ENCODE data around the gene METAP2. TPM values are rescaled to one million over a fixed set of nuclear protein-coding genes. Genes with fewer than 3 reads are reported as not detected.
A peak's percentile ranks its signal among the peaks of the same experiment; 100 is the strongest.

The METAP2 gene
- total and polyA plus RNA-seq, 2 experiments from 2014 or later, result 111 to 159 TPM

DNA sequence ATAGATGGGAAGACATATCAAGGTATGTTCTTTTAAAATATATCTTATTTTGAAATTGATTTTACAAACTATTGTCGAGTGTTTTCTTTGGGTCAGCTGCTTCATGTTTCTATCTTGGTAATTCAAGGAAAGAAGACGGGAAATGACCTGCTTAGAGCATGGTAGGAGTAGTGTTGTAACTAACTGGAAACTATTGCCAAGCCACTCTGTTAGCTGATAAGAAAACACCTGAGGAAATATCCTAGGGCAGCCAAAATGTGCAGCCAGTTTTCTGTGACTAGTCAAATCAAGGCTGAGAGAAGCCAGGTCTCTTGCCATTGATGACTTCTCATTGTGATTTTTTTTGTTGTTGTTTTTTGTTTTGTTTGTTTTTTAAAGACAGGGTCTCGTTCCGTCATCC, 30.2 kb downstream of the METAP2 start:
- Mint-ChIP-seq H3K36me3 (ENCODE audit: low read depth) (peaks cover 72% of the 10 kb centered on the region), H3K9me3 (no peaks in the 10 kb centered on the region)
- no peak for ATAC-seq

More for the DNA sequence above, 30.2 kb downstream of the METAP2 start:
- no peak for TF ChIP-seq ZNF331 (CRISPR knock-in tag; IDR thresholded peaks at IDR 0.05; ENCODE audit: low read depth)
- TF ChIP-seq, protein P1, sequence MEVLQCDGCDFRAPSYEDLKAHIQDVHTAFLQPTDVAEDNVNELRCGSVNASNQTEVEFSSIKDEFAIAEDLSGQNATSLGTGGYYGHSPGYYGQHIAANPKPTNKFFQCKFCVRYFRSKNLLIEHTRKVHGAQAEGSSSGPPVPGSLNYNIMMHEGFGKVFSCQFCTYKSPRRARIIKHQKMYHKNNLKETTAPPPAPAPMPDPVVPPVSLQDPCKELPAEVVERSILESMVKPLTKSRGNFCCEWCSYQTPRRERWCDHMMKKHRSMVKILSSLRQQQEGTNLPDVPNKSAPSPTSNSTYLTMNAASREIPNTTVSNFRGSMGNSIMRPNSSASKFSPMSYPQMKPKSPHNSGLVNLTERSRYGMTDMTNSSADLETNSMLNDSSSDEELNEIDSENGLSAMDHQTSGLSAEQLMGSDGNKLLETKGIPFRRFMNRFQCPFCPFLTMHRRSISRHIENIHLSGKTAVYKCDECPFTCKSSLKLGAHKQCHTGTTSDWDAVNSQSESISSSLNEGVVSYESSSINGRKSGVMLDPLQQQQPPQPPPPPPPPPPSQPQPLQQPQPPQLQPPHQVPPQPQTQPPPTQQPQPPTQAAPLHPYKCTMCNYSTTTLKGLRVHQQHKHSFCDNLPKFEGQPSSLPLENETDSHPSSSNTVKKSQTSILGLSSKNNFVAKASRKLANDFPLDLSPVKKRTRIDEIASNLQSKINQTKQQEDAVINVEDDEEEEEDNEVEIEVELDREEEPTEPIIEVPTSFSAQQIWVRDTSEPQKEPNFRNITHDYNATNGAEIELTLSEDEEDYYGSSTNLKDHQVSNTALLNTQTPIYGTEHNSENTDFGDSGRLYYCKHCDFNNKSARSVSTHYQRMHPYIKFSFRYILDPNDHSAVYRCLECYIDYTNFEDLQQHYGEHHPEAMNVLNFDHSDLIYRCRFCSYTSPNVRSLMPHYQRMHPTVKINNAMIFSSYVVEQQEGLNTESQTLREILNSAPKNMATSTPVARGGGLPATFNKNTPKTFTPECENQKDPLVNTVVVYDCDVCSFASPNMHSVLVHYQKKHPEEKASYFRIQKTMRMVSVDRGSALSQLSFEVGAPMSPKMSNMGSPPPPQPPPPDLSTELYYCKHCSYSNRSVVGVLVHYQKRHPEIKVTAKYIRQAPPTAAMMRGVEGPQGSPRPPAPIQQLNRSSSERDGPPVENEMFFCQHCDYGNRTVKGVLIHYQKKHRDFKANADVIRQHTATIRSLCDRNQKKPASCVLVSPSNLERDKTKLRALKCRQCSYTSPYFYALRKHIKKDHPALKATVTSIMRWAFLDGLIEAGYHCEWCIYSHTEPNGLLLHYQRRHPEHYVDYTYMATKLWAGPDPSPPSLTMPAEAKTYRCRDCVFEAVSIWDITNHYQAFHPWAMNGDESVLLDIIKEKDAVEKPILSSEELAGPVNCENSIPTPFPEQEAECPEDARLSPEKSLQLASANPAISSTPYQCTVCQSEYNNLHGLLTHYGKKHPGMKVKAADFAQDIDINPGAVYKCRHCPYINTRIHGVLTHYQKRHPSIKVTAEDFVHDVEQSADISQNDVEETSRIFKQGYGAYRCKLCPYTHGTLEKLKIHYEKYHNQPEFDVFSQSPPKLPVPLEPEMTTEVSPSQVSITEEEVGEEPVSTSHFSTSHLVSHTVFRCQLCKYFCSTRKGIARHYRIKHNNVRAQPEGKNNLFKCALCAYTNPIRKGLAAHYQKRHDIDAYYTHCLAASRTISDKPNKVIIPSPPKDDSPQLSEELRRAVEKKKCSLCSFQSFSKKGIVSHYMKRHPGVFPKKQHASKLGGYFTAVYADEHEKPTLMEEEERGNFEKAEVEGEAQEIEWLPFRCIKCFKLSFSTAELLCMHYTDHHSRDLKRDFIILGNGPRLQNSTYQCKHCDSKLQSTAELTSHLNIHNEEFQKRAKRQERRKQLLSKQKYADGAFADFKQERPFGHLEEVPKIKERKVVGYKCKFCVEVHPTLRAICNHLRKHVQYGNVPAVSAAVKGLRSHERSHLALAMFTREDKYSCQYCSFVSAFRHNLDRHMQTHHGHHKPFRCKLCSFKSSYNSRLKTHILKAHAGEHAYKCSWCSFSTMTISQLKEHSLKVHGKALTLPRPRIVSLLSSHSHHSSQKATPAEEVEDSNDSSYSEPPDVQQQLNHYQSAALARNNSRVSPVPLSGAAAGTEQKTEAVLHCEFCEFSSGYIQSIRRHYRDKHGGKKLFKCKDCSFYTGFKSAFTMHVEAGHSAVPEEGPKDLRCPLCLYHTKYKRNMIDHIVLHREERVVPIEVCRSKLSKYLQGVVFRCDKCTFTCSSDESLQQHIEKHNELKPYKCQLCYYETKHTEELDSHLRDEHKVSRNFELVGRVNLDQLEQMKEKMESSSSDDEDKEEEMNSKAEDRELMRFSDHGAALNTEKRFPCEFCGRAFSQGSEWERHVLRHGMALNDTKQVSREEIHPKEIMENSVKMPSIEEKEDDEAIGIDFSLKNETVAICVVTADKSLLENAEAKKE (CRISPR knock-in tag; IDR thresholded peaks at IDR 0.05), result no peak
- TF ChIP-seq EZH2 (IDR thresholded peaks at IDR 0.05; ENCODE audit: low read depth, unreplicated experiment), result no peak
- TF ChIP-seq POLR2AphosphoS5 (IDR thresholded peaks at IDR 0.05; ENCODE audit: low read depth), result no peak
- TF ChIP-seq STAT1 (IDR thresholded peaks at IDR 0.05; ENCODE audit: unreplicated experiment), result no peak
- TF ChIP-seq, protein P2, sequence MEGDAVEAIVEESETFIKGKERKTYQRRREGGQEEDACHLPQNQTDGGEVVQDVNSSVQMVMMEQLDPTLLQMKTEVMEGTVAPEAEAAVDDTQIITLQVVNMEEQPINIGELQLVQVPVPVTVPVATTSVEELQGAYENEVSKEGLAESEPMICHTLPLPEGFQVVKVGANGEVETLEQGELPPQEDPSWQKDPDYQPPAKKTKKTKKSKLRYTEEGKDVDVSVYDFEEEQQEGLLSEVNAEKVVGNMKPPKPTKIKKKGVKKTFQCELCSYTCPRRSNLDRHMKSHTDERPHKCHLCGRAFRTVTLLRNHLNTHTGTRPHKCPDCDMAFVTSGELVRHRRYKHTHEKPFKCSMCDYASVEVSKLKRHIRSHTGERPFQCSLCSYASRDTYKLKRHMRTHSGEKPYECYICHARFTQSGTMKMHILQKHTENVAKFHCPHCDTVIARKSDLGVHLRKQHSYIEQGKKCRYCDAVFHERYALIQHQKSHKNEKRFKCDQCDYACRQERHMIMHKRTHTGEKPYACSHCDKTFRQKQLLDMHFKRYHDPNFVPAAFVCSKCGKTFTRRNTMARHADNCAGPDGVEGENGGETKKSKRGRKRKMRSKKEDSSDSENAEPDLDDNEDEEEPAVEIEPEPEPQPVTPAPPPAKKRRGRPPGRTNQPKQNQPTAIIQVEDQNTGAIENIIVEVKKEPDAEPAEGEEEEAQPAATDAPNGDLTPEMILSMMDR (conservative IDR thresholded peaks at IDR 0.05; ENCODE audit: low read depth in 2 of 2), result no peak
- no peak for DNase-seq (ENCODE audit: low spot score)
- peaks cover 27% of the 10 kb centered on the region for H4K20me1 ChIP-seq (replicated peaks; ENCODE audit: insufficient read depth)
- no peaks in the 10 kb centered on the region for H3F3A ChIP-seq (replicated peaks; ENCODE audit: low read depth)
- no peak overlapping the region for H3K4me3 ChIP-seq
- H3K79me2 ChIP-seq (replicated peaks; ENCODE audit: insufficient read depth), result peaks cover 50% of the 10 kb centered on the region
- no peak overlapping the region for H3K4me3 Mint-ChIP-seq
- H3K27me3 Mint-ChIP-seq (ENCODE audit: insufficient read depth, low read depth, poor library complexity), result peaks cover 2% of the 10 kb centered on the region
- H3K4me1 ChIP-seq (ENCODE audit: insufficient read depth), result no peaks in the 10 kb centered on the region
- no peaks in the 10 kb centered on the region for H3K9me2 ChIP-seq (ENCODE audit: insufficient read depth)
- H3K4me1 Mint-ChIP-seq, result peaks cover 6% of the 10 kb centered on the region; the same call in 1 of the 3 replicates
- H3K27me3 ChIP-seq (ENCODE audit: insufficient read depth), result no peaks in the 10 kb centered on the region
- H3K27ac ChIP-seq (ENCODE audit: low read depth), result peak overlapping the region; percentile 42; the same call in 1 of the 2 replicates
- H3K4me2 ChIP-seq, result no peak overlapping the region
- peaks cover 22% of the 10 kb centered on the region; the same call in 1 of the 2 replicates for H3K36me3 ChIP-seq (ENCODE audit: insufficient read depth)
- H2AFZ ChIP-seq, result no peak overlapping the region
- no peak overlapping the region for H3K27ac Mint-ChIP-seq

Data from GM23338 (cell line).